Activated CD4-positive, CD25-positive, alpha-beta regulatory T cell treated with anti-CD3 and anti-CD28 coated beads, Interleukin-2, amount 50 U/mL, for 24 hours (primary cell): ENCODE data around the gene IQCK.

Source experiments
- ATAC-seq, 2 donors: fragments of 150-1000 bp; cut with Tn5 transposase; one replicate each; pipeline ENCODE4 v1.10.0; 2021; ENCODE audit warnings: mild to moderate bottlenecking in 1 of 2, moderate library complexity in 1 of 2

The IQCK gene

DNA sequence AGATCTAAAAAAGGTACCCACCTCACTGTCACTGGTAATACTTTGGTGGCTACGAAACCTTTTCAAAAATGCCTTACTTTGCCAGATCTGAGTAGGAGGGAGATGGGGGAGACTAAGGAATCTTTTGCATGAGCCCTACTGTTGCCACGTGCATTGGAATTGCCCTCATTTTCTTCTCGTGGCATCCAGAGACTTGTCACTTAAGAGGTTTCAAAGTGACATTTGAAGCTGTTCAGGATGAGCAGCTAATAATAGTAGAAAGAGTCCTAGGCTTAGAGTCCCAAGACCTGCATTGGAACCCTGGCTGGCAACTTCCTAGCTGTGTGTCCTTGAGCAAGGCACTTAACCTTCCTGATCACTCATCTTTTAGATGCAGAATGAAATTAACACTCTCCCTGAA, 123.1 kb downstream of the IQCK start:
- ATAC-seq, result no peak

DNA sequence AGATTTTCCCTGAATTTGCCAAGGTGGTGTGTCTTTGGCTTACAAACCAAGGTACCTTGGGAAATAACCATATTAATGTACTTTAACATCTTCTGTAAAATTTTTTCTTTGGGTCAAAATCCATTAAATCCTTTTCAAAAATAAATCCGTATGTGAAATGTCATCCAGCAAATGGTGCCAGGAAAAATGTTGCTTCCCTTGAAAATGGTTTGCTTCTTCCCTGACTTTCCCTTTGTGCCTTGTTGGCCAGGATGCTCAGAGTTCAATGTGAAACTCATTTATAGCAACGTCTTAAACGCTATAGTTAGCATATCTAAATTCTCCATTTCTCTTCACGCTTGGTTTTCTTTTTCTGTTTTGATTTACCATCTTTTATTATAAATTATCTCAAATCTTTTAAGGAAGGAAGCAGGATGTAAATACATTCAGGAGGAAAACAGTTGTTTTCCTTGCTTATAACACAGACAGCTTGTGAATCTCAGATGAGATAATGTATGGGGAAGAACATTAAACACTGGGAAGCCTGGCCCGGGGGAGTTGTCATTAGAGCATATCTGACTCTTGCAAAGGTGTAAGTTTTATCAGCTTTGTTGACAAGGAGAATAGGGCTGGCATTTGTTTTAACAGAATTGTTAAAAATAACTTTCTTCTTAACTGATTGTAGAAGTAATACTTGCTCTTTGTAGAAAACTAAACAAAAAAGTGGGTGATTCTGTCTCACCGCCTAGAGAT, 124.5 kb downstream of the IQCK start:
- ATAC-seq, result no peak

DNA sequence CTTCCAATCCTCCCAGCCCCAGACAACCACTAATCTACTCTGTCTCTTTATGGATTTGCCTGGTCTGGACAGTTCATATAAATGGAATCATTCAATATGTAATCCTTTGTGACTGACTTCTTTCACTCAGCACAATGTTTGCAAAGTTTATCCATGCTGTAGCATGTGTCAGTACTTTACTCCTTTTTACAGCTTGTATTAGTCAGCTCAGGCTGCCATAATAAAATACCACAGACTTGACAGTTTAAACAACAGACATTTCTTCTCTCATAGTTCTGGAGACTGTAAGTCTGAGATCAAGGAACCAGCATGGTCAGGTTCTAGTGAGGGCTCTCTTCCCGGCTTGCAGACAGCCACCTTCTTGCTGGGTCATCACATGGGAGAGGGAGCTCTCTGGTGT, 125.3 kb downstream of the IQCK start:
- ATAC-seq, result no peak

DNA sequence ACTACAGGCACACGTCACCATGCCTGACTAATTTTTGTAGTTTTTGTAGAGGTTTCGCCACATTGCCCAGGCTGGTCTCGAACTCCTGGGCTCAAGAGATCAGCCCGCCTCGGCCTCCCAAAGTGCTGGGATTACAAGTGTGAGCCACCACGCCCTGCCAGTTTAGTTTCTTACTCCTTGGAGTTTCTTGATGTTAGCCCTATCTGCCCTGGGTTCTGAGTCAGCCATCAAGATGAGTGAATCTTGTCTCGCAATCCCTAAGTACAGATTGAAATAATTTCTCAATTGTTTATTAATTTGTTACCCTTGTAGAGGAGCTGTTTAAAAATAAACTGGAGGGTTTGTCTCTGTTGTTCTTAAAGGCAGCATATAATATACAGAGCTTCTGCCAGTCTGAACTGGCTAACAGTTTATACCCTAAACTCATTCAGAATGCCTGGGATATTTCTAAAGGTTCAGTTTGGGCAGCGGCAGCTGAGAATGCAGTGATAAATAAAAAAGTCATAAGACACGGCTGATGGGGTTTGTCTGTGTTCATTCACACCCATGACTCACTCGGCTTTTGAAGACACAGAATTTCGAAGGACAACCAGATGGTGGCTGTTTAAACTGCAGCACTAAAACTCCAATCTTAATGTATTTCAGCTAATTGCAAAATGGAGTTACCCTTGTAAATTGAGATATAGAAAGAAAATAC, 127.0 kb downstream of the IQCK start:
- no peak for ATAC-seq

DNA sequence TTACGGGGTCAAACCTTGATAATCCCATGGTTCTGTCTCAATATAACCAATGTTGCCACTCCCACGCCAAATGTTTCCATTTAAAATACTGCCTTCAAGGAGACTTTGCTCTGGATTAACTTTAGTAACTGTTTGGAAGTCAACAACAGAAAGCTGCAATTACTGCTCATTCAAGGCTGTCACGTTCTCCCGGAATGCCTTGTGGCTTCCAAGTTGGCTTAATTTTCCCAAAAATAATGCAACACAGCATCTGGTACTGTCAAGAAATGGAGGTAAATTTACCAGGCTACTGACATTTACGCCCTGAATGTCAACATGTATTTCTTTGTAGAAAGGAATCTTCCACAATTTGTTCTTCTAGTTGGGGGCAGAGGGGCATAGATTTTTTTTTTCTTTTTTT, 128.4 kb downstream of the IQCK start:
- ATAC-seq, result no peak

DNA sequence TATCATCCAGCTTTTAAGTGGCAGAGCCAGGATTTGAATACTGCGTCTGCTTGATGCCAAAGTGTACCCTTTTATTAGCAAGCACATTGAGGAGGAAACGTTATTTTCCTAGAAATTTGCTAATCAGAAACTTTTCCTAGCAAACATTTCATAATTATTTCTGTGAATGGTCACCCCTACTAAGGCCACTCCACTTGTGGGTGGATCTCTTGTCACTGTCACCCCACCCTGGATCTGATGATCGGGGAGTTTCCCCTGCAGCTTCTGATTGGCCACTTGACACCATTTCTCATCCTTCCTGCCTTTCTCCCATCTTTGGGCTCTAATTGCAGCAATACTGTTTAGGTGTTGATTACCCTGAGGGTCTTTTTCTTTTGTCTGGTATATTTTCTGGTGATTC, 130.7 kb downstream of the IQCK start:
- ATAC-seq, result no peak

DNA sequence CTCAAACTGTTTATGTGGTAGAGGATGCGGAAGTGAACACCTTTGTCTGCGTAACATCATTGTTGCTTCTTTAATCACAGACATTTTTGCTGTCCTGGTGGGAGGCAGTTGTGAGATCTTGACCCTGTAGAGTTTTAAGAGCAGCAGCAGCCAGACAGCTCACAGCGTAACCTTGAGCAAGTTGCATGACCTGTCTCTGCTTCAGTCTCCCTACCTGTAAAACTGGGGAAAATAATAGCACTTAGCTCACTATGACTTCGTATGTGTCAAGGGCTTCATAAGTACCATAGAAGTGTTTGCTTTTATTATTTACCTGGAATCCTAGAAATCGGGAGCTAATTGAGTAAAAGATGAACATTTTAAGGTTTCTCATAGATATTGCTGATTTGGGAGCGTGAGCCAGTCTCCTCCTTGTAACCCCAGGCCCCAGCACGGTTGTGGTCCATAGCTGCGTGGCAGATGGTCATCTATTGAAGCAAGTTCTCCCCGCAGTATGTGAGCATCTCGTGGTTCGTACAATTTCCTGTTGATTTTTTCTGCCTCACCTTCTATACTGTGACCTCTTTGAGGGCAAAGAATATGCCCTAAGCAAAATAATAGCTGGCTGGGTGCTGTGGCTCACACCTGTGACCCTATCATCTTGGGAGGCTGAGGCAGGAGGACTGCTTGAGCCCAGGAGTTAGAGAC, 132.2 kb downstream of the IQCK start:
- ATAC-seq, result no peak

DNA sequence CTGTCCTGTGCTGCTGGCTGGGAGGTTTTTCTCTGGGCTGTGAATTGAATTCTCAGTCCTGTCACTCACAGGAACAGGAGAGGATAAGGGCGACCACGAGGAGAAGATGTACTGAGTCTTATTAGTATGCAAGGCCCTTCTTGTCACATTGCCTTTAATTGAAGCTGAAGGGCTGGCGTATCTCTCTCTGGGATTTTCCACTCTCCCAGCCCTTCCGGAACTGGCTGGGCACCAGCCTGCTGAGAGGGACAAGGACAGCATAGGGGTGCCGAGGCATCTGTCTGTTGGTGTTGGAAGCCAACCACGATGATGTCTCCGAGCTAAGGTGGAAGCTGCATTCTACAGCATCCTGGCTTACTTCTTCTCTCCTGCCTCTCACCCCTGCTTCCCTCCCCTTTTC, 133.4 kb downstream of the IQCK start:
- no peak for ATAC-seq

DNA sequence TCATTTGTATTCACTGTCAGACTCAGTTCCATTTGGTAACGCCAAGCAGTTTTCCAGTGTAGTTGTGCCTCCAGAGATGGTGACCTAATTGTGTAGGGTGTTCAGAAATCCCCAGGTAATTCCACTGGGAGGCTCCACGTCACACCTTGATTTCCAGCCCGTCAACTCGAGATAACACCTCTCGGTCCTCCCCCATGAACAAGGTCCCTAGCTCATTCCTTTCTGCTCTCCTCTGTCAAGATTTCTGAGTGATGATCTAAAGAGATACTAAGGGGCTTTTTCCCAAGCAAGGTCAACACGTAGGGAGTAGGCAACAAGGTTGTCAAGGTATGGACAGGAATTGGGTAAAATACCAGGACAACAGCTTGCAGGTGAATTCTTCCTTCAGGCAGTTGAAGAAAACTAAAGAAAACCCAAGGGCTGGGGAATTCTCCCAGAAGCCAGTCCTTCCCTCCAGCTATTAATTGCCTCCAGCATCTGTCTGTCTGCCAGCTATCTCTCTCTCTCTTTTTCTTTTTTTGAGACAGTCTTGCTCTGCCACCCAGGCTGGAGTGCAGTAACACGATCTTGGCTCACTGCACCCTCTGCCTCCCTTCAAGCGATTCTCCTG, 135.2 kb downstream of the IQCK start:
- ATAC-seq, result no peak

DNA sequence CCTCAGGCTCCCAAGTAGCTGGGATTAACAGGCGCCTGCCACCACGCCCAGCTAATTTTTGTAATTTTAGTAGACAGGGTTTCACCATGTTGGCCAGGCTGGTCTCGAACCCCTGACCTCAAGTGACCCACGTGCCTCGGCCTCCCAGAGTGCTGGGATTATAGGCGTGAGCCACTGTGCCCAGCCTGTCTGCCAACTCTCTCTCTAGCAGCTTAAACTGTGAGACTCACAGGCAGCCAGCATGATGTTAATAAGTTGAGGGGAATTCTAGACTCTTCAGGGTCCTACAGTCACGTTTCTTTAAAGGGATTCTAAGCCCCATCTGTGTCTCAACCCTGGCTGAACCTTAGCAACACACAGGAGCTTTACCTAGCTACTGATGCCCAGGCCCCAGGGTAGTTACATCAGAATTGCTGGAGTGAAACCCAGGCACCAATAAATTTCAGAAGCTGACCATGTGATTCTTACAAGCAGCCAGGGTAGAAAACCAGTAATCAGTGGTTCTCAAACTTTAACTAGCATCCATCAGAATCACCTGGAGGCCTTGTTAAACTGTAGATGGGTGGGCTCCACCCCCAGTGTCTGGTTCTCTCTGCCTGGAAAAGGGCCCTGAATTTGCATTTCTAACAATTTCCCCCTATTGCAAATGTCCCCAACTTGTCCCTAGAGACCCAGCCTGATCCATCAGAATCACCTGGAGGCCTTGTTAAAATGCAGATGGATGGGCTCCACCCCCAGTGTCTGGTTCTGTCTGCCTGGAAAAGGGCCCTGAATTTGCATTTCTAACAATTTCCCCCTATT, 135.9 kb downstream of the IQCK start:
- no peak for ATAC-seq

DNA sequence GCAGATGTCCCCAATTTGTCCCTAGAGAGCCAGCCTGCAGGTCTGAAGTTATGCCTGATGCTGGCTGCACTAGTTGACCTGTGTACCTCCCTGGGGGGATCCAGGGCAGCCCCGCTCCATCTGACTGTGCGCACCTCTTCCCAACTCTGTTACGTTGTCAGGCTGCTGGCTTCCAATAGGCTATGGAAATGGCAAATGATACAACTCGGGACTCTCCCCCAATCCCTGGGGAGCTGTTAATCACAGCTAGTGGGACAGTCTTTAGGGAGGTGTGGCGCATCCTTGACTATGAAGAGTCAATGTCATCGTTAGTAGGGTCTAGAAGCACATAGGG, 136.4 kb downstream of the IQCK start:
- ATAC-seq, result no peak

DNA sequence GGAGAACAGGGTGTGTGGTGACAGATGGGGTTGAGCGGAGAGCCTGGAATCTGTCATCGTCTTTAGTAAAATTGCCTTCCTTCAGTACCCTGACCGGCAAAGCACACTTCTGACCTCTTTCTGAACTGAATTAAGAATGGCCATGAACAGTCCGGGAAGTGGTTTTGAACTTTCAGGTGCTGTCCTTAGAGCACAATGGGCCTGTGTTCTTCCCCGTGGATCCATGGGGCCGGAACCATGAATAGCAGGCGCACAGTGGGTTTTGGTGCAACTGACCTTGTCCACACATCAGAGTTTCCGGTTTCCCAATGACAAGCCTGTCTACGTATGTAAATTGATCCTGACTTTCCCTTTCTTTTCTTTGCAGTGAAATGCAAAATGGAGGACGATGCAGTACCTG, 138.0 kb downstream of the IQCK start:
- no peak for ATAC-seq

DNA sequence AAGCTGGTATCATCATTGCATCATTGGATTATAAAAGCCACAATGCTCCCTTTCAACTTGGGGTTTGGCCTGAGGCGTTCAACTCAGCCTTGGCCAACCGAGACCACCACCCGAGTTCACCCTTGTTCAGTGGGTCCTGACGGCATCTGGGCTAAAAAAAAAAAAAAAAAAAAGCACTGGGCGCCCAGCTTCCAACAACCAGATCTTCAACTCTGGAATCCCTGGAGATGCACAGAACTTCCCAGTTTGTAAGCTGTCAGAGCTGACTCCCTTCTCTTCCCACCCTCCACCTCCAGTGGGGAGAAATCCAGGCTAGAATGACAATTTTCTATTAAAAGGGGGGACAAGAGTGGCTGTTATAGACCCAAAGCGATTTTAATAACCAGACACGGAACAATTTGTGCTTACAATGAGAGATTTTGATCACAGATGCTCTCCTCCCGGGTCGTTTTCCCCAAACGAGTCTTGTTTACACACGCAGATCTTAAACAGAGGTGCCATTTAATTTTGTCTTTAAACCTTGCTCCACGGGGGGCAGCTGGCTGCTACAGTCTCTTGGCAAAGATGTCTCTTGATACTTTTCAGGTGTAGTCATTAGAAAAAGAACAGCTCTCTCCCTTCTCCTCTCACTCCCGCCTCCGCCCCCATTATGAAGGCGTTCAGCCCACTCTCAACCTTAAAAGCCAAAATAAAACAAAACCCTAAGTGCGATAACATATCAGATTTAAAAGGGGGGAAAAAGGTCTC, 139.7 kb downstream of the IQCK start:
- no peak for ATAC-seq

DNA sequence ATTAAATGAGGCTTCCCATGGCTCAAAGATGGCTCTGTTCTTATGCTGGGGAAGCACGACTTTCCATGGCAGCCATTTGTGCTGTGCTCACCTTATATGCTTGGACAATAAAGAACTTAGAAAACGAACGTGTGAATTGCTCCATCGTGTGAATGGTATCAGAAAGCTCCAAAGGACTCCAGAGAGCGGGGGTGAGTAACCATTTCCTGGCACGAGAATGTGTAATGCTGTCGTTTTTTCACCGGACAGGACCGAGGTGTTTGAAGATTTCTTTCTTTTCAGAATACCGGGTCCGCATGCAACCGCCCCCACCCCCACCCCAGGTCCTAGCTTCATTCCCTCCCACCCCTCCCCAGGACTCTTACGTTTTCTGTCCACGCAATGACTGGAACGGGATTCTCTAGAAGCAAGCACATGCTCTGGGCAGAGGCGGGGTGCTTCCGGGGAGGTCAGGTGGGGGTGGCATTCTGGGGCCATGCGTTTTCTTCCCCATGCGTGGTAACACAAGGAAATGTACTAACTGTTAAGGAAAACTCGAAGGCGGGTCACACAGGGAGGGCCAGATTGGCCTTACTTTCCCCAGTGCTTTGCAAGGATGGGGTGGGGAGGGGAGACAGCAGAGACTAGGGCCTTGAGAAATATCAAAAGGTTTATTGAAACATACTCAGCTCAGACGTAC, 140.4 kb downstream of the IQCK start:
- ATAC-seq, result no peak

DNA sequence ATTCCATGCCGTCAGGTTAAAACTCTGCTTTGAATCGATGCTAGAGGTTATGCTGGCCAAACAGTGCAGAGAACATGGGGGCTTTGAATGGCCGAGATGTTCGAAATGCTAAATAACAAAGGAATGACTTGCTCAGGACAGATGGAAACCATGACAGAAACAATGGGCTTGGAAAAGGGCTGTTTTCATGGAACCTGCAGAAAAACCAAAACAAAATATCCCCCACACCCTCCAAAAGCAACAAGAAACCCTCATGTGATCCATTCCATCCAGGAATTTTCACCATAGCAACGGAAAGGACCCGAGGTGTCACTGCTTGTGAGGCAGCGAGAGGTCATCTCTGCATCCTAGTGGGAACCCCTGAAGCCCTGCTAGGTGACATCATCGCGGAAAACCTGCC, 141.1 kb downstream of the IQCK start:
- ATAC-seq, result no peak

DNA sequence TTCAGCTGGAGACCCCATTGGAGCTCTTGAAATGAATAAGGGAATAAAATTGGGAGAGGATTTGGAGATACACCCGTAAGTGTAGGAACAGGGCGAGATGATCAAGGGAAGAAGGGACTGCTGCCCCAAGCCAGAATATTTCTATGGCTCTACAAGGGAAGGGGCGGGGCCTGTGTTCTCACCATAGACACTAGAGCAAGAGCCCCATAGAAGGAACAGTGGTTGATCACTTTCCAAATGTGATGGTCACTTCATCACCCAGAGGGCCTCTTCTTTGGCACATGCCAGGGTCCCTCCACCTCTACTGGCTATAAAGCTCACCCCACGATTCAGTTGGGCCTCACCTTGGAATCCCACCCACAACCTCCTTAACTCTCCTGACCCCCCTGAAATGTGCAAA, 141.5 kb downstream of the IQCK start:
- no peak for ATAC-seq

DNA sequence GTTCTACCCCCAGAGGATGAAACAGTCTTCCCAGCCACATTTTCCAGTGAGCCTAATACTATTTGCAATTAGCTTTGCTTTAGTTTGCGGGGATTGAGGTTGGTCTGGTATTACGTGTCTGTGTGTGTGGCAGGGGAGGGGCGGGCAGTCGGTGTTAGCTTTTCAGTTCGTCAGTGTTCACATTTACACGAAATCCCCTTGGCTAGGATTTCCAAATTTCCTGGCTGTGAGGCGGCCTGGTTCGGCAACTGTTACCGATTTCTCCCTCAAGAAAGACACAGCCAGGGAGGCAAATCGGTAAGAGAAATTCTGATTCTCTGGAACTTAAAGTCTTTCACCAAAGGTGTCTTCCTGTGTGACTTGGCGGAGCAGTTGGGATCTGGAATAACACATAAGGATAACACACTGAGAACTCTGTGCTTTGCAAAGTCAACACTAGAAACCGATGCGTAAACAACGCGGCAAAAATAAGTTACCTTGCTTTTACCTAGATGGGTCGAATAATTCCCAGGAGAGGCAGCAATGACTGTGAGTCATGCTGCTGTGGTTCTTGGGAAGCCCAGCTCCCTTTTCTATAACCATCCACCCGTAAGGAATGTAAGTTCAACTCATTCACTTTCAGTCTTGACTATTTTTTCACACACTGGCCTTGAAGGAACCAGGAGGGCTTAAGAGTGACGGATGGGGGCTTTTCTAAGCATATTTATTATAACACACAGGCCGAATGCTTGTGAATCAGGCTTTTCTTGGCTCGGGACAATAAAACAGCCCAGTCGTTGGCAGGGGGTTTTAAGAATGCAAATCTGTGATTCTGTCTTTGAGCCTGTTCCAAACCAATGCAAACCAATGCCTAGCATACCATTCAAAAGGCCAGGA, 142.3 kb downstream of the IQCK start:
- no peak for ATAC-seq

DNA sequence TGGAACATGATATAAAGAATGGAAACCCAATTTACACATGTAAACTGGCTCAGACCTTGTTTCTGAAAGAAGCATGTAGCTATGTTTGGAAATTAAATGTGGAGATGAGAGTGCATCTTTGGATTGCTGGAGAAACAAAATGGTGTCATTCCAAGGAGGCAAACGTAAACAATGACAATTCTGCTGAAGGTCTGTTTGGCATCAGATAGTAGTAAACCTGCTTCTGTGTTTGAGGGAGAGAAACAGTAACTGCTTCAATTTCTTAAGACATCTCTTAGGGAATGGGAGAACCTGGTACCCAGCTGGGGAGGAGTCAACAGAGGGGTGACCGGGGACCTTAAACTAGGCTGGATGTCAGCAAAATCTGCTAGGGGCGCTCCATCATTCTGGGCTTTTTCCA, 143.1 kb downstream of the IQCK start:
- no peak for ATAC-seq

DNA sequence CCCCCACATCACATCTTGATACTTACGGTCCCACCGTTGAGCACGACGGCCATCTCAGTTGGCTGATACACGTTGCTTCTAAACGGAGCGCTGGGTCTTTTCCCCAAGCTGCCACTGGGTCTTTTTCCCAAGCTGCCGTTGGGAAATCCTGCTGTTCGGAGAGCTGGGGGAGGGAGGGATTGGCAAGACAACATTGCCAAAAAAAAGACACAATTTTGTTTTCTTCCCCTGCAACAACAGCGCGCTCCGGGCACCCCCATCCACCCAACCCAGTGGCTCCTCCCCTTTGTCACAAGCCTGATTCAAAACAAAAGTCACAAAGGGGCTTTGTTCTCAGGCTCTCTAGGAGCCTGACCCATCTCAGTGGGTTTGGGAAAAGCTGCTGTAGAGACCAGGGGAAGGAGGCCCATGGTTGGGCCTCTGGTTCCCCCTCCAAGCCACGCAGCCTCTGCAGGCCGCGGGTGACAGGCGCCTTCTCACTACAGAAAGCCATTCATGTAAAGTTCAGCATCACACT, 143.8 kb downstream of the IQCK start:
- ATAC-seq, result no peak

DNA sequence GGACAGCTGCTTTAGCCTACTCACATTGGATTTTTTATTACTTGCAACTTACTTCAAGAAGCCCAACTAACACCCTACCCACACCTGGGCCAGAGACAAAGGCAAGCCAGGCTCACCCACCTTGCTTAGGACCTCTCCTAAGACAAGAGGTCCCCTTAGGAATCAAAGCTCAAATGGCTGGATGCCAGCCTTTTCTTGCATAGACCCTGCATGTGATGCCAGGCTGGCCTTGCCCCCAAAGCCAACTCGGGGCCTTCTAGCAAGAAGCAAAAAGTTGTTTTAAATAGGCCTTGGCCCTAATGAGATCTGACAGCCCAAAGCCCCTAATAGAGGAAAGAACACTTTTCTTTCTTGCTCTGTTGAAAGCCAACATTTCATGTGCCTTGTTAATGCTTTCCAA, 145.9 kb downstream of the IQCK start:
- no peak for ATAC-seq
